ENCODE data around the gene TSBP1. TPM values are rescaled to one million over a fixed set of nuclear protein-coding genes. Genes with fewer than 3 reads are reported as not detected.
"Not testable (repeated sequence)": the region's sequence is repeated elsewhere in the genome, so short reads cannot be mapped to it uniquely, and the experiment has no call there.

TSBP1 gene
- total RNA-seq, 4 donors from 2014 or later = not detected

DNA sequence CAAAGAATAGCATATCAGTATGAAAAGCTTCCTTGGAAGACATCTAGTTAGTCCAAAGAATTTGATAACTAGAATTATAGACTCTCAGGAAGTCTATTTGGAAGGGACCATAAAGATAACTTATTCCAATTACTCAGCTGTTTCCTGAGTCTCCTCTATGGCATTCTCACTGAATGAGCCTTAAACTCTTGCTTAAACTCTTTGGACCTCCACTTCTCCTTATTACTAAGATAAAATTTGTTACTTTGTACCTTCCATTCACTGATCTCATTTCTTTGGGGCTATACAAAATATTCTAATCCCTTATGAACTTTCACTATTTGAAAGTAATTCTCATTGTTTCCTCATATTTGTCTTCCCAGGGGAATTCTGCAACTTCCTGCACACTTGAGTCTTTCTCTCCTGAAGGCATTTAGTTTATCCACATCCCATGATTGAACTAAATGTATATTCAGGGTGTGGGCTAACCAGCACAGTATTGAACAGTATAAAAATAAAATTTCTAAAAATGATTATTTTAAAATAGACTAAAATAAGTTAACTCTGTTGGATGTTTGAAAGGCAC, 80.7 kb downstream of the TSBP1 start:
- TF ChIP-seq POLR2A (IDR thresholded peaks at IDR 0.05) = no peak
- TF ChIP-seq, protein P1, sequence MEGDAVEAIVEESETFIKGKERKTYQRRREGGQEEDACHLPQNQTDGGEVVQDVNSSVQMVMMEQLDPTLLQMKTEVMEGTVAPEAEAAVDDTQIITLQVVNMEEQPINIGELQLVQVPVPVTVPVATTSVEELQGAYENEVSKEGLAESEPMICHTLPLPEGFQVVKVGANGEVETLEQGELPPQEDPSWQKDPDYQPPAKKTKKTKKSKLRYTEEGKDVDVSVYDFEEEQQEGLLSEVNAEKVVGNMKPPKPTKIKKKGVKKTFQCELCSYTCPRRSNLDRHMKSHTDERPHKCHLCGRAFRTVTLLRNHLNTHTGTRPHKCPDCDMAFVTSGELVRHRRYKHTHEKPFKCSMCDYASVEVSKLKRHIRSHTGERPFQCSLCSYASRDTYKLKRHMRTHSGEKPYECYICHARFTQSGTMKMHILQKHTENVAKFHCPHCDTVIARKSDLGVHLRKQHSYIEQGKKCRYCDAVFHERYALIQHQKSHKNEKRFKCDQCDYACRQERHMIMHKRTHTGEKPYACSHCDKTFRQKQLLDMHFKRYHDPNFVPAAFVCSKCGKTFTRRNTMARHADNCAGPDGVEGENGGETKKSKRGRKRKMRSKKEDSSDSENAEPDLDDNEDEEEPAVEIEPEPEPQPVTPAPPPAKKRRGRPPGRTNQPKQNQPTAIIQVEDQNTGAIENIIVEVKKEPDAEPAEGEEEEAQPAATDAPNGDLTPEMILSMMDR (IDR thresholded peaks at IDR 0.05) = no peak
- Histone ChIP-seq H3K36me3 (no peaks in the 10 kb centered on the region), H3K27me3 (no peaks in the 10 kb centered on the region), H3K4me3 (no peak overlapping the region), H3K27ac (no peak overlapping the region), H3K9me3 (no peaks in the 10 kb centered on the region), H3K4me1 (no peaks in the 10 kb centered on the region)
- intact Hi-C loops (cut with DNase I; ENCODE audit: low total_unique reads) = no loop called here
- no peak for DNase-seq

DNA sequence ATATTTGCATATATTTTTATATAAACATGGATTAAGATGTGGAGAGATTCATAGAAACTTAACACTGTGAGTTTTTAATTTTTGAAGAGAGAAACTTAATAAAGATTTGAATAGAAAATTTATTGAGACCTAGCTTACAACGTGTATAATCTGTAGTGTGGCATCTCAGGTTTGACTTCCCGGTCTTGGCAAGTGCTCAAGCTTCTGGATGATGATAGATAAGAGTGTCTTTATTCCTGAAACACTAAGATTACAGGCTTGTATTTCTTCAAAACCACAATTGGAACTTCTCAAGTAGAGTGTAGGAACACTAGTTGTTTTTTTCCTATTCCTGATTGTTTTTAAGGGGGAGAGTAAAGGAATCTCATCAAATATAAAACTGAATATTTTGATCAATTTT, 83.3 kb downstream of the TSBP1 start:
- H3K4me3 ChIP-seq = no peak overlapping the region
- intact Hi-C loops (cut with DNase I; ENCODE audit: low total_unique reads) = no loop called here
- no peak for DNase-seq
- H3K27ac ChIP-seq = no peak overlapping the region
- no peaks in the 10 kb centered on the region for H3K36me3 ChIP-seq
- no peaks in the 10 kb centered on the region for H3K27me3 ChIP-seq
- H3K4me1 ChIP-seq = no peaks in the 10 kb centered on the region
- H3K9me3 ChIP-seq = no peaks in the 10 kb centered on the region
- TF ChIP-seq, protein P1 (IDR thresholded peaks at IDR 0.05) = no peak
- no peak for TF ChIP-seq POLR2A (IDR thresholded peaks at IDR 0.05)

DNA sequence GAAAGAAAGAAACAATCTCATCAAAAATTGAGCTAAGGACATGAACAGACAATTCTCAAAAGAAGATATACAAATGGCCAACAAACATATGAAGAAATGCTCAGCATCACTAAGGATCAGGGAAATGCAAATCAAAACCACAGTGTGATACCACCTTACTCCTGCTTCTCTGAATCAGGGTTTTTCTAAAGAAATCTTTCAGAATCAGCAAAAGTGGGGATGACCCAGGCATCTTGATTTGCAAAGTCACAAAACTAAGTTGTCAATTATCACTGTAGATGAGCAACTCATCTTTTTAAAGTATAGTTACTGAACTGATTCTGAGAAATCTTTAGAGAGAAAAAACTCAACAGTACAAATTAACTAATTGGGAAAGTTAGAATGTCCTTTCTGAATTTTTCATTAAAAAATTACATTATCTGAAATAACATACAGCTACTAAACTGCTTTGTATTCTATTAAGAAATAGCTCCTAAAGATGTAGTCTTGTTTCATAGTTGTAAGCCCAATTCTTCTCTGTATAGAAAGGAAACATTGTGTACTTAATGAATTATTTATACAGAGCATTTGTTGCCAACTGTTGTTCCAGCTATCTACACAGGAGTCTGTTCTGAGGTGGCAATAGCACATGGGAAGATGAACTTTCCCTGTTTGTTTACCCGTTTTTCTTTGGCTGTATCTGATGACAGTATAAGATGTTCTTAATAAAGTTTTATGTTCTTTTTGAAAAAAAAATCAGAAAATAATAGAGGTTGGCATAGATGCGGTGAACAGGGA, 97.7 kb downstream of the TSBP1 start:
- H3K27me3 ChIP-seq; H3K4me3 ChIP-seq; H3K36me3 ChIP-seq; intact Hi-C loops (cut with DNase I; ENCODE audit: low total_unique reads); H3K27ac ChIP-seq; H3K9me3 ChIP-seq; H3K4me1 ChIP-seq; DNase-seq: not testable (repeated sequence)

DNA sequence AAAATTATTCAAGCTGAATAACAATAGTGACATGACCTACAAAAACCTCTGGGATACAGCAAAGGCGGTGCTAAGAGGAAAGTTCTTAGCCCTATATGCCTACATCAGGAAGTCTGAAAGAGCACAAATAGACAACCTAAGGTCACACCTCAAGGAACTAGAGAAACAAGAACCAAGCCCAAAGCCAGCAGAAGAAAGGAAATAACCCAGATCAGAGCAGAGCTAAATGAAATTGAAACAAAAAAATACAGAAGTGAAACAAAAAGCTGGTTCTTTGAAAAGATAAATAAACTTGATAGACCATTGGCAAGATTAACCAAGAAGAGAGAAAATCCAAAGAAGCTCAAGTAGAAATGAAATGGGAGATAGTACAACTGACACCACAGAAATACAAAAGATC, 100.3 kb downstream of the TSBP1 start:
- no peaks in the 10 kb centered on the region for H3K4me1 ChIP-seq
- no peaks in the 10 kb centered on the region for H3K27me3 ChIP-seq
- no peak overlapping the region for H3K4me3 ChIP-seq
- TF ChIP-seq, protein P1 (IDR thresholded peaks at IDR 0.05) = no peak
- intact Hi-C loops (cut with DNase I; ENCODE audit: low total_unique reads) = no loop called here
- DNase-seq = no peak
- no peaks in the 10 kb centered on the region for H3K9me3 ChIP-seq
- H3K27ac ChIP-seq = no peak overlapping the region
- H3K36me3 ChIP-seq = no peaks in the 10 kb centered on the region

DNA sequence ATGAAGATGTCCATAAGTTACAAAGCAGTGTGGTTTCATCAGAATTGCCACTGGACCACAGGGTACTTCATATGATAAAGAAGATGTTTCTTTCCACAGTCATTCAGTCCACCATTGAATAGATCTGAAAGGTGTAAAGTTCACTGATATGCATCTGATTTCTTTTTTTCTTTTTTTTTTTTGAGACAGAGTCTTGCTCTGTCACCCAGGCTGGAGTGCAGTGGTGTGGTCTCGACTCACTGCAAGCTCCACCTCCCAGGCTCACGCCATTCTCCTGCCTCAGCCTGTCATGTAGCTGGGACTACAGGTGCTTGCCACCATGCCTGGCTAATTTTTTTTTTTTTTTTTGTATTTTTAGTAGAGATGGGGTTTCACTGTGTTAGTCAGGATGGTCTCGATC, 103.2 kb downstream of the TSBP1 start:
- DNase-seq; H3K36me3 ChIP-seq; H3K27ac ChIP-seq; intact Hi-C loops (cut with DNase I; ENCODE audit: low total_unique reads); H3K4me1 ChIP-seq; H3K27me3 ChIP-seq; H3K9me3 ChIP-seq; H3K4me3 ChIP-seq: not testable (repeated sequence)

DNA sequence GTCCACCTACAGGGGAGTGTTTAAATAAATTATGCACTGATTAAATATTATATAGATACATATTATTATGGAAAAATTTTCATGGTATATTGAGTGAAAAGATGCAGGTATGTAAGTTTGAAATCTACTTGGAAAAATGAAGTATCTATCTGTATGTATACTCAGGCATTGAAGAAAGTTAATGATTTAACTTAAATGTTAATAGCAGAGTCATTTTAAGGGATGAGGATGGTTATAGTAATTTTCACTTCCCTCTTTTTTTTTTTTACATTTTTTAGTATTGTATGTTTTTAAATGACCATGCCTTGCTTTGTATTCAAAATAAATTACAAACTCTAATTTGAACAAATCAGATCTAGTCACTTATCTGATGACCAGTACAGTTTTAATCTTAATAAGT, 104.7 kb downstream of the TSBP1 start:
- intact Hi-C loops (cut with DNase I; ENCODE audit: low total_unique reads) = no loop called here
- TF ChIP-seq, protein P1 (IDR thresholded peaks at IDR 0.05) = no peak
- TF ChIP-seq POLR2A (IDR thresholded peaks at IDR 0.05) = no peak

DNA sequence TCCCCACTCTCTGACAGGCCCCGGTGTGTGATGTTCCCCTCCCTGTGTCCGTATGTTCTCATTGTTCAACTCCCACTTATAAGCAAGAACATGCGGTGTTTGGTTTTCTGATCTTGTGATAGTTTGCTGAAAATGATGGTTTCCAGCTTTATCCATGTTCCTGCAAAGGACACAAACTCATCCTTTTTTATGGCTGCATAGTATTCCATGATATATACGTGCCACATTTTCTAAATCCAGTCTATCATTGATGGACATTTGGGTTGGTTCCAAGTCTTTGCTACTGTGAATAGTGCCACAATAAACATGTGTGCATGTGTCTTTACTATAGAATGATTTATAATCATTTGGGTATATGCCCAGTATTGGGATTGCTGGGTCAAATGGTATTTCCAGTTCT, 114.4 kb downstream of the TSBP1 start:
- H3K4me1 ChIP-seq; intact Hi-C loops (cut with DNase I; ENCODE audit: low total_unique reads); H3K4me3 ChIP-seq: not testable (repeated sequence)

More for the DNA sequence above, 104.7 kb downstream of the TSBP1 start:
- H3K36me3 ChIP-seq = no peaks in the 10 kb centered on the region
- H3K4me3 ChIP-seq = no peak overlapping the region
- H3K9me3 ChIP-seq = no peaks in the 10 kb centered on the region
- H3K27me3 ChIP-seq = no peaks in the 10 kb centered on the region
- H3K4me1 ChIP-seq = no peaks in the 10 kb centered on the region
- no peak for DNase-seq
- no peak overlapping the region for H3K27ac ChIP-seq

More for the DNA sequence above, 114.4 kb downstream of the TSBP1 start:
- DNase-seq, H3K27me3 ChIP-seq, H3K36me3 ChIP-seq, H3K27ac ChIP-seq, H3K9me3 ChIP-seq: not testable (repeated sequence)
